Measurements from ENCODE around the gene ATP8B3. TPM values are rescaled to one million over a fixed set of nuclear protein-coding genes. Genes with fewer than 3 reads are reported as not detected.
A peak's percentile ranks its signal among the peaks of the same experiment; 100 is the strongest.

ATP8B3 gene
- total and polyA plus RNA-seq, 8 donors: 0.89 to 2.5 (median 1.5) TPM

GRCh38 chr19:1768918-1769644 is 43.0 kb downstream of the ATP8B3 start:
- intact Hi-C loops (cut with DNase I): loop anchor here in 1 of 2 donors (10.0 kb wide), 1 partner anchor 84 kb away; no protein-coding TSS in a partner anchor
- no peak for TF ChIP-seq CTCF (IDR thresholded peaks at IDR 0.05)
- Histone ChIP-seq H3K4me3 (no peak overlapping the region), H3K9me3 (peaks cover 0 to 15% of the 10 kb centered on the region in 2 donors), H3K4me1 (no peaks in the 10 kb centered on the region), H3K36me3 (no peaks in the 10 kb centered on the region), H3K27ac (no peak overlapping the region), H3K27me3 (peaks cover 58 to 100% of the 10 kb centered on the region in 2 donors)
- DNase-seq (no peak), ATAC-seq (no peak)

DNA sequence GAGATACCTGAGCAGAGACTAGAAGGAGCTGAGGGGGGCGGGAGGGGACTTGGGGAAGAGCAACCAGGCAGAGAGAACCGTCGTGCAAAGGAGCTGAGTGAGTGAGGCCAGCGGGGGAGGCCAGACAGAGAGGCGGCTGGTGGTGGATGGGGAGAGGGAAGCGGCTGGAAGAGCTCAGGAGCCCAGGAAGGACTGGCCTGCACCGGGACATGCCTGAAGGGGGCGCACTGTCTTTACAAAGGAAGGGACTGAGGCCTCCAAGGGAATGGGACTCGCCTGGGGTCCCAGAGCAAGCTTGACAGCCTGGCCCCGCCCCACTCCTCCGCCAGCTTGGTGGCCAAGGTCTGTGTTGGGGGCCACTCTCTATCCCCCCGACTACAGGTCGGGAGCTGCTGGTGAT is 43.8 kb downstream of the ATP8B3 start:
- ATAC-seq: no peak

DNA sequence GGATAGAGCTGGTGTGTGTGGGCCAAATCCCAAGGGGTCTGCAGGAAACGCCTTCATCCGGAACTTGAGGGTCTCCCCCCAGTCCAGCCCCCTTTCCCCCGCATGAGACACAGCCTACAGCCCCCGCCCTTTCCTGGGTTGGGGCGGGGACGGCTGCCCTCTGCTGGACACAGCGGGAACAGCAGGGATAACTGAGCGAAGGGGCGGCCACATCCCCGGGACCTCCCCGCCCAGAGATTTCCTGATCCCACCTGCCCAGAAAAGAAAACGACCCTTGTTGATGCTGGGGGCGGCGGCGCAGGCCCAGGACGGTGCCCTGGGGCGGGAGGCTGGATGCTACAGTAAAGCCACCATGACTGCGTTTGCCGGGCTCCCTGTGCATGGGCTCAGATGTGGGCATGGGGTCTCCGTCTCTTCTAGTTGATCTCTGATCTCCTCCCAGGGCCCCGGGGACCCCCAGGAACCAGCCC is 44.6 kb downstream of the ATP8B3 start:
- peak in 3 of 4 donors; percentile 20 to 87 (median 47) for DNase-seq
- peak; percentile 86 for ATAC-seq

More for the DNA sequence above, 43.8 kb downstream of the ATP8B3 start:
- Histone ChIP-seq H3K27ac (no peak overlapping the region), H3K9me3 (peaks cover 0 to 15% of the 10 kb centered on the region in 2 donors), H3K4me3 (no peak overlapping the region), H3K36me3 (no peaks in the 10 kb centered on the region), H3K27me3 (peaks cover 62 to 100% of the 10 kb centered on the region in 2 donors), H3K4me1 (no peaks in the 10 kb centered on the region)
- DNase-seq: no peak
- intact Hi-C loops (cut with DNase I): loop anchor here in 1 of 2 donors (10.0 kb wide), 1 partner anchor 83 kb away; no protein-coding TSS in a partner anchor
- TF ChIP-seq CTCF (IDR thresholded peaks at IDR 0.05): peak in 1 of 2 donors; percentile 25

GRCh38 chr19:1766800-1767352 is 45.2 kb downstream of the ATP8B3 start:
- Histone ChIP-seq H3K27me3 (peaks cover 76 to 100% of the 10 kb centered on the region in 2 donors), H3K4me1 (no peaks in the 10 kb centered on the region), H3K4me3 (no peak overlapping the region), H3K36me3 (no peaks in the 10 kb centered on the region), H3K27ac (no peak overlapping the region), H3K9me3 (peaks cover 0 to 15% of the 10 kb centered on the region in 2 donors)
- TF ChIP-seq CTCF (IDR thresholded peaks at IDR 0.05): no peak
- no peak for ATAC-seq
- no peak for DNase-seq
- intact Hi-C loops (cut with DNase I): loop anchor here in 1 of 2 donors (10.0 kb wide), 1 partner anchor 82 kb away; no protein-coding TSS in a partner anchor

More for the DNA sequence above, 44.6 kb downstream of the ATP8B3 start:
- peak; percentile 91 to 94 for TF ChIP-seq CTCF (IDR thresholded peaks at IDR 0.05)
- no peak overlapping the region for H3K27ac ChIP-seq
- peaks cover 69 to 100% of the 10 kb centered on the region in 2 donors for H3K27me3 ChIP-seq
- no peaks in the 10 kb centered on the region for H3K36me3 ChIP-seq
- intact Hi-C loops (cut with DNase I): loop anchor here in 1 of 2 donors (10.0 kb wide), 1 partner anchor 83 kb away; no protein-coding TSS in a partner anchor
- H3K9me3 ChIP-seq: peaks cover 0 to 15% of the 10 kb centered on the region in 2 donors
- no peak overlapping the region for H3K4me3 ChIP-seq
- H3K4me1 ChIP-seq: no peaks in the 10 kb centered on the region
